ENCODE results near the gene RAD51B.

The RAD51B gene

GRCh38 chr14:68238976-68239375 is 419.4 kb downstream of the RAD51B start:
- no peaks in the 10 kb centered on the region for H3K27me3 ChIP-seq (replicated peaks)
- in situ Hi-C loops (cut with HindIII; ENCODE audit: low pct_ligation_motif_present, low sequenced_read_pairs) = no loop called here
- TF ChIP-seq CTCF (IDR thresholded peaks at IDR 0.05; ENCODE audit: low read depth, low read length, missing control alignments) = no peak
- H3K36me3 ChIP-seq (replicated peaks) = no peaks in the 10 kb centered on the region
- H3K4me3 ChIP-seq (ENCODE audit: low read depth, low read length) = no peak overlapping the region
- no peak overlapping the region for H3K27ac ChIP-seq
- DNase-seq = no peak

- no peak overlapping the region for H3K4me3 ChIP-seq (ENCODE audit: low read depth, low read length)
- in situ Hi-C loops (cut with HindIII; ENCODE audit: low pct_ligation_motif_present, low sequenced_read_pairs) = no loop called here
Observed at GRCh38 chr14:68239988-68240771, 420.6 kb downstream of the RAD51B start.

GRCh38 chr14:68241862-68242487 is 422.4 kb downstream of the RAD51B start:
- no peak overlapping the region for H3K27ac ChIP-seq
- TF ChIP-seq CTCF (IDR thresholded peaks at IDR 0.05; ENCODE audit: low read depth, low read length, missing control alignments) = no peak
- no peak overlapping the region for H3K4me3 ChIP-seq (ENCODE audit: low read depth, low read length)
- no peak for DNase-seq
- H3K36me3 ChIP-seq (replicated peaks) = no peaks in the 10 kb centered on the region
- in situ Hi-C loops (cut with HindIII; ENCODE audit: low pct_ligation_motif_present, low sequenced_read_pairs) = no loop called here
- H3K27me3 ChIP-seq (replicated peaks) = no peaks in the 10 kb centered on the region

More at GRCh38 chr14:68239988-68240771, 420.6 kb downstream of the RAD51B start:
- no peak for DNase-seq
- Histone ChIP-seq H3K27ac (no peak overlapping the region), H3K27me3 (replicated peaks) (no peaks in the 10 kb centered on the region), H3K36me3 (replicated peaks) (no peaks in the 10 kb centered on the region)
- TF ChIP-seq CTCF (IDR thresholded peaks at IDR 0.05; ENCODE audit: low read depth, low read length, missing control alignments) = no peak

- Histone ChIP-seq H3K27me3 (replicated peaks) (no peaks in the 10 kb centered on the region), H3K4me3 (ENCODE audit: low read depth, low read length) (no peak overlapping the region), H3K36me3 (replicated peaks) (no peaks in the 10 kb centered on the region), H3K27ac (no peak overlapping the region)
- no peak for DNase-seq
- no peak for TF ChIP-seq CTCF (IDR thresholded peaks at IDR 0.05; ENCODE audit: low read depth, low read length, missing control alignments)
- in situ Hi-C loops (cut with HindIII; ENCODE audit: low pct_ligation_motif_present, low sequenced_read_pairs) = no loop called here
Observed at GRCh38 chr14:68243450-68244010, 424.0 kb downstream of the RAD51B start.

- H3K27ac ChIP-seq = no peak overlapping the region
- no peak for DNase-seq
- in situ Hi-C loops (cut with HindIII; ENCODE audit: low pct_ligation_motif_present, low sequenced_read_pairs) = no loop called here
Observed at GRCh38 chr14:68244262-68244980, 424.8 kb downstream of the RAD51B start.

More at GRCh38 chr14:68244262-68244980, 424.8 kb downstream of the RAD51B start:
- Histone ChIP-seq H3K27me3 (replicated peaks) (no peaks in the 10 kb centered on the region), H3K4me3 (ENCODE audit: low read depth, low read length) (no peak overlapping the region), H3K36me3 (replicated peaks) (no peaks in the 10 kb centered on the region)
- TF ChIP-seq CTCF (IDR thresholded peaks at IDR 0.05; ENCODE audit: low read depth, low read length, missing control alignments) = no peak
